Measurements from ENCODE around the gene SLC25A13. TPM values are rescaled to one million over a fixed set of nuclear protein-coding genes. Genes with fewer than 3 reads are reported as not detected.

The SLC25A13 gene
- total RNA-seq, 1 experiment from 2014 or later = 64.7 TPM

GRCh38 chr7:96152706-96153105 is 169.2 kb downstream of the SLC25A13 start:
- H3K27me3 ChIP-seq (ENCODE audit: low read length) = no peaks in the 10 kb centered on the region
- H3K36me3 ChIP-seq (ENCODE audit: insufficient read depth, low read length) = peaks cover 6% of the 10 kb centered on the region

GRCh38 chr7:96151889-96152288 is 170.0 kb downstream of the SLC25A13 start:
- DNase-seq = no peak
- Histone ChIP-seq H3K9me3 (ENCODE audit: low read length) (no peaks in the 10 kb centered on the region), H3K9me2 (replicated peaks; ENCODE audit: insufficient read depth, low read length) (no peaks in the 10 kb centered on the region), H3K27me3 (ENCODE audit: low read length) (no peaks in the 10 kb centered on the region), H3K27ac (ENCODE audit: low read length) (no peak overlapping the region), H3K79me2 (ENCODE audit: low read length) (0 out of 2 replicates have a peak, but pooled peaks cover under 1% of the 10 kb centered on the region), H3K4me3 (ENCODE audit: low read length) (no peak overlapping the region), H2AFZ (ENCODE audit: low read length) (no peak overlapping the region), H3K4me1 (ENCODE audit: low read length) (peaks cover 24% of the 10 kb centered on the region), H3K4me2 (ENCODE audit: low read depth, low read length, poor library complexity, severe bottlenecking) (no peak overlapping the region), H4K20me1 (ENCODE audit: insufficient read depth, low read depth, low read length) (no peaks in the 10 kb centered on the region), H3K9ac (ENCODE audit: low read length) (no peak overlapping the region), H3K36me3 (ENCODE audit: insufficient read depth, low read length) (peaks cover 6% of the 10 kb centered on the region)

More at GRCh38 chr7:96152706-96153105, 169.2 kb downstream of the SLC25A13 start:
- Histone ChIP-seq H3K79me2 (ENCODE audit: low read length) (0 out of 2 replicates have a peak, but pooled peaks cover 3% of the 10 kb centered on the region), H3K9ac (ENCODE audit: low read length) (no peak overlapping the region), H2AFZ (ENCODE audit: low read length) (no peak overlapping the region), H3K27ac (ENCODE audit: low read length) (no peak overlapping the region), H3K4me3 (ENCODE audit: low read length) (no peak overlapping the region), H3K4me1 (ENCODE audit: low read length) (peaks cover 24% of the 10 kb centered on the region), H3K9me2 (replicated peaks; ENCODE audit: insufficient read depth, low read length) (no peaks in the 10 kb centered on the region), H4K20me1 (ENCODE audit: insufficient read depth, low read depth, low read length) (no peaks in the 10 kb centered on the region), H3K9me3 (ENCODE audit: low read length) (no peaks in the 10 kb centered on the region), H3K4me2 (ENCODE audit: low read depth, low read length, poor library complexity, severe bottlenecking) (no peak overlapping the region)
- no peak for DNase-seq

- H3K4me3 ChIP-seq (ENCODE audit: low read length) = no peak overlapping the region
- H3K27me3 ChIP-seq (ENCODE audit: low read length) = no peaks in the 10 kb centered on the region
- H3K36me3 ChIP-seq (ENCODE audit: insufficient read depth, low read length) = peaks cover 27% of the 10 kb centered on the region
- no peak for DNase-seq
- H3K27ac ChIP-seq (ENCODE audit: low read length) = no peak overlapping the region
- no peaks in the 10 kb centered on the region for H3K9me3 ChIP-seq (ENCODE audit: low read length)
- H2AFZ ChIP-seq (ENCODE audit: low read length) = no peak overlapping the region
- no peak overlapping the region for H3K9ac ChIP-seq (ENCODE audit: low read length)
- H4K20me1 ChIP-seq (ENCODE audit: insufficient read depth, low read depth, low read length) = no peaks in the 10 kb centered on the region
- peaks cover 14% of the 10 kb centered on the region; the same call in 1 of the 2 replicates for H3K79me2 ChIP-seq (ENCODE audit: low read length)
- H3K9me2 ChIP-seq (replicated peaks; ENCODE audit: insufficient read depth, low read length) = no peaks in the 10 kb centered on the region
- H3K4me1 ChIP-seq (ENCODE audit: low read length) = peaks cover 7% of the 10 kb centered on the region
- H3K4me2 ChIP-seq (ENCODE audit: low read depth, low read length, poor library complexity, severe bottlenecking) = no peak overlapping the region
Observed at GRCh38 chr7:96144260-96144526, 177.7 kb downstream of the SLC25A13 start.

- Histone ChIP-seq H3K27ac (ENCODE audit: low read length) (no peak overlapping the region), H3K79me2 (ENCODE audit: low read length) (peaks cover 14% of the 10 kb centered on the region; the same call in 1 of the 2 replicates), H3K4me3 (ENCODE audit: low read length) (no peak overlapping the region), H3K27me3 (ENCODE audit: low read length) (no peaks in the 10 kb centered on the region), H2AFZ (ENCODE audit: low read length) (no peak overlapping the region), H3K9ac (ENCODE audit: low read length) (no peak overlapping the region), H3K9me2 (replicated peaks; ENCODE audit: insufficient read depth, low read length) (no peaks in the 10 kb centered on the region), H4K20me1 (ENCODE audit: insufficient read depth, low read depth, low read length) (no peaks in the 10 kb centered on the region), H3K36me3 (ENCODE audit: insufficient read depth, low read length) (peaks cover 27% of the 10 kb centered on the region), H3K9me3 (ENCODE audit: low read length) (no peaks in the 10 kb centered on the region), H3K4me2 (ENCODE audit: low read depth, low read length, poor library complexity, severe bottlenecking) (no peak overlapping the region), H3K4me1 (ENCODE audit: low read length) (peaks cover 4% of the 10 kb centered on the region; the same call in 1 of the 2 replicates)
- no peak for DNase-seq
Observed at GRCh38 chr7:96143495-96144259, 178.2 kb downstream of the SLC25A13 start.

GRCh38 chr7:96136600-96137239 is 185.2 kb downstream of the SLC25A13 start:
- H3K9ac ChIP-seq (ENCODE audit: low read length) = no peak overlapping the region
- H3K9me2 ChIP-seq (replicated peaks; ENCODE audit: insufficient read depth, low read length) = no peaks in the 10 kb centered on the region
- no peaks in the 10 kb centered on the region for H3K79me2 ChIP-seq (ENCODE audit: low read length)
- no peak overlapping the region for H3K4me2 ChIP-seq (ENCODE audit: low read depth, low read length, poor library complexity, severe bottlenecking)
- no peaks in the 10 kb centered on the region; the same call in none of the 2 replicates for H3K36me3 ChIP-seq (ENCODE audit: insufficient read depth, low read length)
- no peaks in the 10 kb centered on the region for H3K9me3 ChIP-seq (ENCODE audit: low read length)
- H3K27ac ChIP-seq (ENCODE audit: low read length) = no peak overlapping the region
- H4K20me1 ChIP-seq (ENCODE audit: insufficient read depth, low read depth, low read length) = no peaks in the 10 kb centered on the region
- no peaks in the 10 kb centered on the region for H3K4me1 ChIP-seq (ENCODE audit: low read length)
- H2AFZ ChIP-seq (ENCODE audit: low read length) = no peak overlapping the region
- H3K27me3 ChIP-seq (ENCODE audit: low read length) = no peaks in the 10 kb centered on the region
- H3K4me3 ChIP-seq (ENCODE audit: low read length) = no peak overlapping the region
- no peak for DNase-seq

GRCh38 chr7:96135241-96135640 is 186.7 kb downstream of the SLC25A13 start:
- Histone ChIP-seq H3K27ac (ENCODE audit: low read length) (no peak overlapping the region), H3K36me3 (ENCODE audit: insufficient read depth, low read length) (no peaks in the 10 kb centered on the region; the same call in none of the 2 replicates), H3K9me3 (ENCODE audit: low read length) (no peaks in the 10 kb centered on the region)

GRCh38 chr7:96131525-96131924 is 190.4 kb downstream of the SLC25A13 start:
- Histone ChIP-seq H3K4me3 (ENCODE audit: low read length) (no peak overlapping the region), H3K27ac (ENCODE audit: low read length) (no peak overlapping the region), H4K20me1 (ENCODE audit: insufficient read depth, low read depth, low read length) (no peaks in the 10 kb centered on the region), H3K4me2 (ENCODE audit: low read depth, low read length, poor library complexity, severe bottlenecking) (no peak overlapping the region), H2AFZ (ENCODE audit: low read length) (no peak overlapping the region), H3K4me1 (ENCODE audit: low read length) (no peaks in the 10 kb centered on the region), H3K36me3 (ENCODE audit: insufficient read depth, low read length) (no peaks in the 10 kb centered on the region; the same call in none of the 2 replicates), H3K27me3 (ENCODE audit: low read length) (no peaks in the 10 kb centered on the region), H3K9me2 (replicated peaks; ENCODE audit: insufficient read depth, low read length) (no peaks in the 10 kb centered on the region), H3K9me3 (ENCODE audit: low read length) (no peaks in the 10 kb centered on the region), H3K9ac (ENCODE audit: low read length) (no peak overlapping the region), H3K79me2 (ENCODE audit: low read length) (no peaks in the 10 kb centered on the region)
- DNase-seq = no peak

More at GRCh38 chr7:96135241-96135640, 186.7 kb downstream of the SLC25A13 start:
- Histone ChIP-seq H3K27me3 (ENCODE audit: low read length) (no peaks in the 10 kb centered on the region), H3K9me2 (replicated peaks; ENCODE audit: insufficient read depth, low read length) (no peaks in the 10 kb centered on the region), H4K20me1 (ENCODE audit: insufficient read depth, low read depth, low read length) (no peaks in the 10 kb centered on the region), H2AFZ (ENCODE audit: low read length) (no peak overlapping the region), H3K79me2 (ENCODE audit: low read length) (no peaks in the 10 kb centered on the region), H3K4me3 (ENCODE audit: low read length) (no peak overlapping the region), H3K9ac (ENCODE audit: low read length) (no peak overlapping the region), H3K4me1 (ENCODE audit: low read length) (no peaks in the 10 kb centered on the region), H3K4me2 (ENCODE audit: low read depth, low read length, poor library complexity, severe bottlenecking) (no peak overlapping the region)
- no peak for DNase-seq

GRCh38 chr7:96127746-96128145 is 194.2 kb downstream of the SLC25A13 start:
- H3K4me2 ChIP-seq (ENCODE audit: low read depth, low read length, poor library complexity, severe bottlenecking) = no peak overlapping the region
- H3K9me3 ChIP-seq (ENCODE audit: low read length) = no peaks in the 10 kb centered on the region
- H3K27me3 ChIP-seq (ENCODE audit: low read length) = no peaks in the 10 kb centered on the region
- H2AFZ ChIP-seq (ENCODE audit: low read length) = no peak overlapping the region
- no peak overlapping the region for H3K9ac ChIP-seq (ENCODE audit: low read length)
- no peaks in the 10 kb centered on the region for H3K9me2 ChIP-seq (replicated peaks; ENCODE audit: insufficient read depth, low read length)
- H4K20me1 ChIP-seq (ENCODE audit: insufficient read depth, low read depth, low read length) = no peaks in the 10 kb centered on the region
- H3K79me2 ChIP-seq (ENCODE audit: low read length) = no peaks in the 10 kb centered on the region
- no peaks in the 10 kb centered on the region for H3K4me1 ChIP-seq (ENCODE audit: low read length)
- H3K27ac ChIP-seq (ENCODE audit: low read length) = no peak overlapping the region
- no peaks in the 10 kb centered on the region; the same call in 1 of the 2 replicates for H3K36me3 ChIP-seq (ENCODE audit: insufficient read depth, low read length)
- H3K4me3 ChIP-seq (ENCODE audit: low read length) = no peak overlapping the region
- DNase-seq = no peak

All from Karpas-422 (cell line).